BLaER1 (cell line): ENCODE data around the gene SGSH.
"Not testable (repeated sequence)": the region's sequence is repeated elsewhere in the genome, so short reads cannot be mapped to it uniquely, and the experiment has no call there.

Experiments used
- H3K27ac ChIP-seq: shearing (Covaris generic); formaldehyde crosslinking; 2 replicates; pipeline ENCODE4 v1.8.1; 2022
- H3K27me3 ChIP-seq: shearing (Covaris generic); formaldehyde crosslinking; 2 replicates; pipeline ENCODE4 v1.8.1; 2022
- H3K36me3 ChIP-seq: shearing (Covaris generic); formaldehyde crosslinking; 2 replicates; pipeline ENCODE4 v1.8.1; 2022
- H3K4me1 ChIP-seq: shearing (Covaris generic); formaldehyde crosslinking; 2 replicates; pipeline ENCODE4 v1.8.1; 2022
- H3K4me2 ChIP-seq: shearing (Covaris generic); formaldehyde crosslinking; 2 replicates; pipeline ENCODE4 v1.8.1; 2022
- H3K4me3 ChIP-seq: shearing (Covaris generic); formaldehyde crosslinking; 2 replicates; pipeline ENCODE4 v1.8.1; 2022
- H3K9ac ChIP-seq: shearing (Covaris generic); formaldehyde crosslinking; 2 replicates; pipeline ENCODE4 v1.8.1; 2022
- H3K9me3 ChIP-seq: shearing (Covaris generic); formaldehyde crosslinking; 2 replicates; pipeline ENCODE4 v1.8.1; 2022
- H4K20me1 ChIP-seq: shearing (Covaris generic); formaldehyde crosslinking; 2 replicates; pipeline ENCODE4 v1.8.1; 2022
- Cebpa-rat ChIP-seq: shearing (Covaris generic); IDR thresholded peaks from 2 replicates; pipeline ENCODE4 v1.8.1; 2022

Gene SGSH

DNA sequence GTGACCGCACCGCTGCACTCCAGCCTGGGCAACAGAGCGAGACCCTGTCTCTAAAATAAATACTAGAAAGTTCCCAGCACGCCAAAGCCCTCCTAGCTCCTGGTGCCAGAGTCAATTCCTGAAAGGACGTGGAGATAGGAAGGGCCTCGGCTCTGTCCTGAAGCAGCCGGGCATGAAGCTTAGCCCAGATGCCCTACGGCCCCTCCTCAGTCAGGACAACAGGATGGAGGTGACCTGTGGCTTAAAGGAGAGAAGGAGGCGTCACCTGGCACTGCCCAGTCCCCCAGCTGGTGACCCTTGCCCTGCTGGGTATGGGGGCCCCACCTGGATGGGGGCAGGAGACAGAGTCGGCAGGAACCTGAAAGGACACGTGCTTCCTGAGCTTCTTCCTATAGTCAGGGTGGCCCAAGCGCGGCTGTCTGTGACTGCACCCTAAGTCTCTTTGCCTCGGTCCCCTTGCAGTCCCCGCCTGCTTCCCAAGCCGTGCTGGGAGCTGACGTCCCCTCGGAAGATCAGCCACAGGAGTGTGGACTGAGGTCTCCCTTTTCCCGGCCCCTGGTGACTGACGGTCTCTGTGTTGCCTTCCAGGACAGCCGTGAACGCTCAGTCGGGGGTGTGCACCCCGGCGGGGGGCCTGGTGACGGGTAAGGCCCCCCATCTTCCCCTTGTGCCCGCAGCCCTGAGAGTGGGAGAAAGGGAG is 25.6 kb upstream of the SGSH start:
- no peak for TF ChIP-seq Cebpa-rat
- H3K4me2 ChIP-seq, result peak overlapping the region; percentile 28; the same call in 1 of the 2 replicates
- no peaks in the 10 kb centered on the region for H3K27me3 ChIP-seq
- no peak overlapping the region for H3K9ac ChIP-seq
- no peak overlapping the region for H3K4me3 ChIP-seq
- H3K4me1 ChIP-seq, result peaks cover 11% of the 10 kb centered on the region
- H3K27ac ChIP-seq, result no peak overlapping the region
- no peaks in the 10 kb centered on the region for H4K20me1 ChIP-seq
- no peaks in the 10 kb centered on the region for H3K36me3 ChIP-seq
- no peaks in the 10 kb centered on the region for H3K9me3 ChIP-seq

DNA sequence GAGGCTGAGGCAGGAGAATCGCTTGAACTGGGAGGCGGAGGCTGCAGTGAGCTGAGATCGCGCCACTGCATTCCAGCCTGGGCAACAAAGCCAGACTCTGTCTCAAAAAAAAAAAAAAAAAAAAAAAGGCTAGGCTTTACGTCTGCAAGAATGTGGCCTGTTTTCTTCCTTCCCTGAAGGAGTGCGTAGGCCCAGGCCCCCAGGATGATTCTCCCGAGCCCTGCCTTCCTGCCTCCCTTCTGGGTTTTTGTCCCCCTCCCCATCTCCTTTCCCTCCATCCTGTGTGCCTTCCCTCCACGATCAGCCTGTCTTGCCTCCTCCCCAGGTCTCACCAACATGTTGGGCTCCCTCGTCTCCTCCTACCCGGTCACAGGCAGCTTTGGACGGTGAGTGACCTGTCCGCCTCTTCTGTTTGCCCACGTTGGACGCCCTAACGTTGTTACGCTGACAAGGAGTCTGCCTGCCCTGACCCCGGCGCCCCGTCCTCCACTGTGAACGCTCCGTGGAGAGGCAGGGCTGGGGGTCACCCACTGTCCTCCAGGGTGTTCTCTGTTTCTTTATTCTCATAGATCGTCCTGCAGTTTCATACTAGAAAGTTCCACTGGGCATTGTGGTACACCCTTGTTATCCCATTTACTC is 24.9 kb upstream of the SGSH start:
- H3K4me2 ChIP-seq, result peak overlapping the region; percentile 28; the same call in 1 of the 2 replicates
- no peaks in the 10 kb centered on the region for H4K20me1 ChIP-seq
- no peak for TF ChIP-seq Cebpa-rat
- H3K9ac ChIP-seq, result no peak overlapping the region
- H3K27ac ChIP-seq, result no peak overlapping the region
- no peaks in the 10 kb centered on the region for H3K27me3 ChIP-seq
- no peak overlapping the region for H3K4me3 ChIP-seq
- H3K4me1 ChIP-seq, result peaks cover 11% of the 10 kb centered on the region
- H3K36me3 ChIP-seq, result no peaks in the 10 kb centered on the region
- H3K9me3 ChIP-seq, result no peaks in the 10 kb centered on the region

DNA sequence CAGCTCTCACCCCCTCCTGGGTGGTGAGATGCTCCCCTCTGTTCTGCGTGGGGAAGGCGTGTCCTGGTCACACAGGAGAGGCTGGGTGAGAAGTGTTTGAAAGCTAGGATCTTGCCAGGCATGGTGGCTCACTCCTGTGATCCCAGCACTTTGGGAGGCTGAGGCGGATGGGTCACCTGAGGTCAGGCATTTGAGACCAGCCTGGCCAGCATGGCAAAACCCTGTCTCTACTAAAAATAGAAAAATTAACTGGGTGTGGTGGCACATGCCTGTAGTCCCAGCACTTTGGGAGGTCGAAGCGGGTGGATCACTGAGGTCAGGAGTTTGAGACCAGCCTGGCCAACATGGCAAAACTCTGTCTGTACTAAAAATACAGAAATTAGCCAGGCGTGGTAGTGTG is 24.3 kb upstream of the SGSH start:
- H3K4me1 ChIP-seq, result peaks cover 11% of the 10 kb centered on the region
- not testable (repeated sequence) for H3K4me3 ChIP-seq, H3K9ac ChIP-seq, H3K4me2 ChIP-seq, H3K9me3 ChIP-seq, H3K36me3 ChIP-seq, H4K20me1 ChIP-seq, H3K27ac ChIP-seq, H3K27me3 ChIP-seq

DNA sequence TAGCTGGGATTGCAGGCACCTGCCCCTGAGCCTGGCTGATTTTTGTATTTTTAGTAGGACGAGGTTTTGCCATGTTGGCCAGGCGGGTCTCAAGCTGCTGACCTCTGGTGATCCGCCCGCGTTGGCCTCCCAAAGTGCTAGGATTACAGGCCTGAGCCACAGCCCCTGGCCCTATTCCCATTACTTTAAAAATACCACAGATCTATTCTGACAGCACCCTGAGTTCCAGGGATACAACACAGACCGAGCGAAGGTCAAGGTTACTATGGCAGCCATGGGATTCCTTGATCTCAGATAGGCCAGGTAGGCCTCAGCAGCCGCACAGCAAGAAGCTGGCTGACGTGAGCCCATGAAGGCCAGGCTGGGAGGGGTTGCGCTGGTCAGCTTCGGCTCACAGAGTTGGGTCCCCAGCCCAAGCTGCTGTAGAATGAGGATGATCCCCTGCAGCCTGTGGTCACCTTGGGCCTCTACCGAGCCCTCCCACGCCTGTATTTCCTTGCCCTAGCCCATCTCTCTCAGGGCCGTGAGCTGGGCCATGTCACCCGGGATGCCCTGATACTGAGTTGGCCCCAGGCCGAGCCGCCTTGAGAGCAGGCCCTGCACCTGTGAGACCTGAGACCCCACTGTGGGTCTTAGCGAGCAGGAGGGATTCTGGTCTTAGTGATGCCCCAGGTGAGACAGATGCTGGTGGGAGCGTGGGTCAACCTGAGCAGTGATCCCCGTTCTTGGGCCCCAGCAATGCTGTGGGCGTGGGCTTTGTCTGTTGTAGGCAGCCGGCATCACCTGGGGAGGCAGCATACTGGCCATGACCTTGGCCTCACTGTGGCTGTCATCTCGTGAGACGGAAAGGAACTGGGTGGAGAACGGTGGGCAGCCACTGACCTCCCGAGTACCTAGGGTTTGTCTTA is 23.6 kb upstream of the SGSH start:
- no peak overlapping the region for H3K27ac ChIP-seq
- H3K4me2 ChIP-seq, result no peak overlapping the region
- H3K36me3 ChIP-seq, result no peaks in the 10 kb centered on the region
- TF ChIP-seq Cebpa-rat, result no peak
- H3K27me3 ChIP-seq, result no peaks in the 10 kb centered on the region
- peaks cover 11% of the 10 kb centered on the region for H3K4me1 ChIP-seq
- H3K9me3 ChIP-seq, result no peaks in the 10 kb centered on the region
- H3K9ac ChIP-seq, result no peak overlapping the region
- no peak overlapping the region for H3K4me3 ChIP-seq
- H4K20me1 ChIP-seq, result no peaks in the 10 kb centered on the region

DNA sequence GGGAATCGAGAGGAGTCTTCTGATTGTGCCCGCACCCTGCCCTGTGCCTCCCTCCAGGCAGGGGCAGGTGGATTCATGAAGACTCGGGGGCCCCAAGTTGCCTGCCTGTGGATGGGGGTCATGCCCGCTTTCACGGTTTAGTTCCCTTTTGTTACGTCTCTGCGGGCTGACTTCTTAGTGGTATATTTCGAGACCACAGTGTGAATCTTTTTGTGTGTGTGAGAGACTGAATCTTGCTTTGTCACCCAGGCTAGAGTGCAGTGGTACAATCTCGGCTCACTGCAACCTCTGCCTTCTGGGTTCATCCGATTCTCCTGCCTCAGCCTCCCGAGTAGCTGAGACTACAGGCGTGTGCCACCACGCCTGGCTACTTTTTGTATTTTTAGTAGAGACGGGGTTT is 22.4 kb upstream of the SGSH start:
- Histone ChIP-seq H3K9me3 (no peaks in the 10 kb centered on the region), H3K4me1 (peaks cover 11% of the 10 kb centered on the region), H4K20me1 (no peaks in the 10 kb centered on the region), H3K36me3 (no peaks in the 10 kb centered on the region), H3K4me2 (no peak overlapping the region), H3K4me3 (no peak overlapping the region), H3K27ac (no peak overlapping the region), H3K9ac (no peak overlapping the region), H3K27me3 (no peaks in the 10 kb centered on the region)
- TF ChIP-seq Cebpa-rat, result no peak

DNA sequence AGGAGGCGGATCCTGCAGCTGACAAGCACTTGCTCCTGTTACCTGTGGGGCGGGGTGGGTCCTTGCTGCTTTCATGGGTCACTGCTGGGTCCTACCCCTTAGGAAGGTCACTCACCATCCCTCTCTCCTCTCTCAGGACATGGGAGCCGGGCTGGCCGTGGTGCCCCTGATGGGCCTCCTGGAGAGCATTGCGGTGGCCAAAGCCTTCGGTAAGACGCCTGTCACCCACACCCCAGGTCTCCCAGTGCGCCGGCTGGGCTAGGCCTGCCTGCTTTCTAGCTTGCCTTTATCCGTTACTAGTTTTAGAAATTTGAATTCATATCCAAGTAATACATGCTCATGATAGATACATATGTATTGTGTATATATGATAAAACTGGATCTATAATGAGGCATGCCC is 17.3 kb upstream of the SGSH start:
- no peak overlapping the region for H3K9ac ChIP-seq
- H4K20me1 ChIP-seq, result no peaks in the 10 kb centered on the region
- no peak overlapping the region for H3K4me2 ChIP-seq
- H3K27ac ChIP-seq, result no peak overlapping the region
- no peak overlapping the region for H3K4me3 ChIP-seq
- no peak for TF ChIP-seq Cebpa-rat
- H3K27me3 ChIP-seq, result no peaks in the 10 kb centered on the region
- peaks cover 36% of the 10 kb centered on the region for H3K9me3 ChIP-seq
- no peaks in the 10 kb centered on the region for H3K36me3 ChIP-seq
- no peaks in the 10 kb centered on the region for H3K4me1 ChIP-seq

DNA sequence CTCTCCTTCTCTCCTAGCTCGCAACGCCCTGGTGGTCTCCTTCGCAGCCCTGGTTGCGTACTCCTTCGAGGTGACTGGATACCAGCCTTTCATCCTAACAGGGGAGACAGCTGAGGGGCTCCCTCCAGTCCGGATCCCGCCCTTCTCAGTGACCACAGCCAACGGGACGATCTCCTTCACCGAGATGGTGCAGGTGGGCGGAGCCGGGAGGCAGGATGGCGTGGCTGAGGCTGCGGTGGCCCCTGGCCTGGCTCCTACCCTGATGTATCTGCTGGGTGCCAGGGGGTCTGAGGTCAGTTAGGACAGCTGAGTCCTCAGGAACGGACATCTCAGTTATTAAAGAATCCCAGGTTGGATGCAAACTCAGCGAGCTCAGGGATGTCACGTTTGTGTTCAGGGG is 16.8 kb upstream of the SGSH start:
- H3K4me2 ChIP-seq, result no peak overlapping the region
- no peaks in the 10 kb centered on the region for H4K20me1 ChIP-seq
- H3K27me3 ChIP-seq, result no peaks in the 10 kb centered on the region
- H3K36me3 ChIP-seq, result no peaks in the 10 kb centered on the region
- no peak overlapping the region for H3K27ac ChIP-seq
- peaks cover 41% of the 10 kb centered on the region for H3K9me3 ChIP-seq
- H3K9ac ChIP-seq, result no peak overlapping the region
- no peak for TF ChIP-seq Cebpa-rat
- H3K4me1 ChIP-seq, result no peaks in the 10 kb centered on the region
- H3K4me3 ChIP-seq, result no peak overlapping the region

DNA sequence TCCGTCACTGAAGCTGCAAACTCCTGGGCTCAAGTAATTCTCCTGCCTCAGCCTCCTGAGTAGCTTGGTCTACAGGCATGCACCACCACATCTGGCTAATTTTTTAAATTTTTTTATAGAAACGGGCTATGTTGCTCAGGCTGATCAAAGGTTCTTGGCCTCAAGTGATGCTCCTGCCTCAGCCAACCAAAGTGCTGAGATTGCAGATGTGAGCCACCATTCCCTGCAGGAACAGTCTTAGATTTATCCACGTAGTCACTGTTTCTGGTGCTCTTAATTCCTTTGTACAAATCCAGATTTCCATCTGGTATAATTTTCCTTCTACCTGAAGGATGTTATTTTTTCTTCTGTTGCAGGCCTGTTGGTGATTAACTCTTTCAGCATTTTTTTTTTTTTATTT is 13.1 kb upstream of the SGSH start:
- Histone ChIP-seq H3K4me1 (no peaks in the 10 kb centered on the region), H4K20me1 (no peaks in the 10 kb centered on the region), H3K4me3 (no peak overlapping the region), H3K4me2 (no peak overlapping the region), H3K36me3 (no peaks in the 10 kb centered on the region), H3K9me3 (peaks cover 49% of the 10 kb centered on the region), H3K27me3 (no peaks in the 10 kb centered on the region), H3K9ac (no peak overlapping the region), H3K27ac (no peak overlapping the region)
- no peak for TF ChIP-seq Cebpa-rat

DNA sequence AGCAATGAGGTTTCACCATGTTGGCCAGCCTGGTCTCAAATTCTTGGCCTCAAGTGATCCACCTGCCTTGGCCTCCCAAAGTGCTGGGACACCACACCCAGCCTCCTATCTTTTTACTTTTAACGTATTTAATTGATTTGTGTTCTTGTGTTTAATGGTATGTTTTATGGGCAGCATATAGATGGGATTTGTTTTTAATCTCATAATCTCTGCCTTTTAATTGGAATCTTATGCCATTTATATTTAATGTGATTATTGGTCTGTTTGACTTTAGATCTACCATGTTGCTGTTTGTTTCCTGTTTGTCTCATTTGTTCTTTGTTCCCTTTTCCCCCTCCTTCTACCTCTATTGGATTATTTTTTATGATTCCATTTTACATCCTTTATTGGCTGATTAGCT is 12.3 kb upstream of the SGSH start:
- no peak overlapping the region for H3K4me2 ChIP-seq

DNA sequence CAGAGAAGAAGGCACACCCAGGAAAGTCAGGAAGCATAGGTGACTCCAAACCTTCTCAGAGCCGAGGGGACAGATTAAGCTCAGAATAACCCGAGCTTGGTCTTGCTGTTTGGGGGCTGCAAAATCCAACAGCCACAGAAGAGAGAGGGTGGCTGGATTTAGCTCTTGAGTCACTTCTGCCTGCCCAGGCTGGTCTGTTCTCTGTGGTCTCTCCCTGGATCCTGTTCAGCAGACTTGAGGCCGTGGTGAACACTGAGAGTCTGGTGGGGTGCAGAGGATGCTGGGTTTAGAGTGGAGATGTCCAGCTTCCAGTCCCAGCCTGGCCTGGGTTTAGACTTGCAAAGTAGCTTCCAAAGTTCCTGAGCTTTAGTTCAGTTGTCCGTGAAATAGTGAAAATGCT is 8.9 kb upstream of the SGSH start:
- H3K36me3 ChIP-seq, result no peaks in the 10 kb centered on the region
- no peak overlapping the region for H3K4me3 ChIP-seq
- H3K9me3 ChIP-seq, result peaks cover 29% of the 10 kb centered on the region
- no peak overlapping the region for H3K27ac ChIP-seq
- H3K9ac ChIP-seq, result no peak overlapping the region
- H3K4me2 ChIP-seq, result no peak overlapping the region
- TF ChIP-seq Cebpa-rat, result no peak
- H3K27me3 ChIP-seq, result no peaks in the 10 kb centered on the region
- H3K4me1 ChIP-seq, result no peaks in the 10 kb centered on the region; the same call in 1 of the 2 replicates
- no peaks in the 10 kb centered on the region for H4K20me1 ChIP-seq

More for the DNA sequence above, 12.3 kb upstream of the SGSH start:
- TF ChIP-seq Cebpa-rat, result no peak
- Histone ChIP-seq H3K27me3 (no peaks in the 10 kb centered on the region), H3K9me3 (peaks cover 49% of the 10 kb centered on the region), H3K4me1 (no peaks in the 10 kb centered on the region), H3K9ac (no peak overlapping the region), H3K36me3 (no peaks in the 10 kb centered on the region), H3K27ac (no peak overlapping the region), H3K4me3 (peak overlapping the region; percentile 14; the same call in 1 of the 2 replicates), H4K20me1 (no peaks in the 10 kb centered on the region)
